Measurements from ENCODE around the gene CCDC186. TPM values are rescaled to one million over a fixed set of nuclear protein-coding genes. Genes with fewer than 3 reads are reported as not detected.
A peak's percentile ranks its signal among the peaks of the same experiment; 100 is the strongest.

CCDC186 gene
- 22.6 TPM for polyA plus RNA-seq

- peak within 1 kb of the TSS; percentile 95 to 99 (median 98) for H3K4me3 Mint-ChIP-seq
- no peaks in the 10 kb centered on the region for H3K27me3 Mint-ChIP-seq
- no peaks in the 10 kb centered on the region for H3K9me3 Mint-ChIP-seq
- H3K4me1 Mint-ChIP-seq: peaks cover 23 to 30% (median 30%) of the 10 kb centered on the region in 3 donors
- H3K36me3 Mint-ChIP-seq: peaks cover 2% of the 10 kb centered on the region
- H3K27ac Mint-ChIP-seq: peak within 1 kb of the TSS; percentile 78 to 99 (median 96)
Measured at GRCh38 chr10:114173921-114174694, at the start of gene CCDC186. Gene CCDC186 (minus strand): TSS chr10:114174203. CDS start chr10:114163268, 10,935 bp downstream.

- Mint-ChIP-seq H3K36me3 (no peaks in the 10 kb centered on the region), H3K27me3 (peaks cover 8% of the 10 kb centered on the region), H3K4me1 (no peaks in the 10 kb centered on the region), H3K9me3 (no peaks in the 10 kb centered on the region), H3K4me3 (no peak overlapping the region), H3K27ac (no peak overlapping the region)
Measured at GRCh38 chr10:114223066-114223465, 49.1 kb upstream of the CCDC186 start.

GRCh38 chr10:114221235-114221634 lies 47.2 kb upstream of the CCDC186 start:
- H3K27me3 Mint-ChIP-seq: peaks cover 8% of the 10 kb centered on the region
- H3K36me3 Mint-ChIP-seq: no peaks in the 10 kb centered on the region
- H3K27ac Mint-ChIP-seq: no peak overlapping the region
- H3K4me1 Mint-ChIP-seq: no peaks in the 10 kb centered on the region
- H3K9me3 Mint-ChIP-seq: peaks cover 0 to 3% (median 2%) of the 10 kb centered on the region in 3 donors
- no peak overlapping the region for H3K4me3 Mint-ChIP-seq

- Mint-ChIP-seq H3K4me1 (no peaks in the 10 kb centered on the region), H3K9me3 (peaks cover 0 to 3% (median 2%) of the 10 kb centered on the region in 3 donors), H3K4me3 (no peak overlapping the region), H3K27me3 (peaks cover 8% of the 10 kb centered on the region), H3K36me3 (no peaks in the 10 kb centered on the region), H3K27ac (no peak overlapping the region)
Measured at GRCh38 chr10:114220281-114220680, 46.3 kb upstream of the CCDC186 start.

GRCh38 chr10:114215033-114215432 lies 41.0 kb upstream of the CCDC186 start:
- Mint-ChIP-seq H3K4me3 (no peak overlapping the region), H3K9me3 (peaks cover 0 to 3% (median 2%) of the 10 kb centered on the region in 3 donors), H3K4me1 (no peaks in the 10 kb centered on the region), H3K27ac (no peak overlapping the region), H3K27me3 (peaks cover 11% of the 10 kb centered on the region), H3K36me3 (no peaks in the 10 kb centered on the region)

GRCh38 chr10:114212153-114212552 lies 38.1 kb upstream of the CCDC186 start:
- H3K36me3 Mint-ChIP-seq: no peaks in the 10 kb centered on the region
- H3K4me1 Mint-ChIP-seq: no peaks in the 10 kb centered on the region
- H3K4me3 Mint-ChIP-seq: no peak overlapping the region
- H3K27me3 Mint-ChIP-seq: peaks cover 9% of the 10 kb centered on the region
- no peak overlapping the region for H3K27ac Mint-ChIP-seq
- H3K9me3 Mint-ChIP-seq: peaks cover 0 to 3% (median 2%) of the 10 kb centered on the region in 3 donors

- no peaks in the 10 kb centered on the region for H3K9me3 Mint-ChIP-seq
- no peaks in the 10 kb centered on the region for H3K36me3 Mint-ChIP-seq
Measured at GRCh38 chr10:114208351-114208750, 34.3 kb upstream of the CCDC186 start.

GRCh38 chr10:114207349-114207748 lies 33.3 kb upstream of the CCDC186 start:
- peaks cover 0 to 1% (median 0%) of the 10 kb centered on the region in 3 donors for H3K4me1 Mint-ChIP-seq
- H3K36me3 Mint-ChIP-seq: no peaks in the 10 kb centered on the region
- H3K4me3 Mint-ChIP-seq: no peak overlapping the region

More at GRCh38 chr10:114208351-114208750, 34.3 kb upstream of the CCDC186 start:
- no peak overlapping the region for H3K27ac Mint-ChIP-seq
- H3K4me3 Mint-ChIP-seq: no peak overlapping the region
- H3K27me3 Mint-ChIP-seq: peaks cover 11% of the 10 kb centered on the region
- H3K4me1 Mint-ChIP-seq: peaks cover 0 to 1% (median 0%) of the 10 kb centered on the region in 3 donors

GRCh38 chr10:114206902-114207301 lies 32.9 kb upstream of the CCDC186 start:
- H3K27me3 Mint-ChIP-seq: peaks cover 11% of the 10 kb centered on the region
- no peak overlapping the region for H3K27ac Mint-ChIP-seq
- H3K4me3 Mint-ChIP-seq: no peak overlapping the region
- H3K4me1 Mint-ChIP-seq: peaks cover 0 to 1% (median 0%) of the 10 kb centered on the region in 3 donors
- H3K36me3 Mint-ChIP-seq: no peaks in the 10 kb centered on the region
- no peaks in the 10 kb centered on the region for H3K9me3 Mint-ChIP-seq

More at GRCh38 chr10:114207349-114207748, 33.3 kb upstream of the CCDC186 start:
- H3K9me3 Mint-ChIP-seq: no peaks in the 10 kb centered on the region
- peaks cover 11% of the 10 kb centered on the region for H3K27me3 Mint-ChIP-seq
- no peak overlapping the region for H3K27ac Mint-ChIP-seq

- Mint-ChIP-seq H3K36me3 (no peaks in the 10 kb centered on the region), H3K4me1 (peaks cover 0 to 1% (median 0%) of the 10 kb centered on the region in 3 donors), H3K27ac (peak overlapping the region in 1 of 3 donors; percentile 54), H3K27me3 (peaks cover 8% of the 10 kb centered on the region), H3K9me3 (no peaks in the 10 kb centered on the region), H3K4me3 (no peak overlapping the region)
Measured at GRCh38 chr10:114202812-114203211, 28.8 kb upstream of the CCDC186 start.

- Mint-ChIP-seq H3K4me3 (no peak overlapping the region), H3K9me3 (peaks cover 0 to 3% (median 0%) of the 10 kb centered on the region in 3 donors), H3K27me3 (peaks cover 9% of the 10 kb centered on the region), H3K36me3 (no peaks in the 10 kb centered on the region), H3K4me1 (no peaks in the 10 kb centered on the region), H3K27ac (no peak overlapping the region)
Measured at GRCh38 chr10:114199239-114199638, 25.2 kb upstream of the CCDC186 start.

- H3K27me3 Mint-ChIP-seq: peaks cover 1% of the 10 kb centered on the region
- H3K4me3 Mint-ChIP-seq: no peak overlapping the region
- peaks cover 0 to 3% (median 0%) of the 10 kb centered on the region in 3 donors for H3K9me3 Mint-ChIP-seq
- H3K4me1 Mint-ChIP-seq: no peaks in the 10 kb centered on the region
- no peak overlapping the region for H3K27ac Mint-ChIP-seq
- no peaks in the 10 kb centered on the region for H3K36me3 Mint-ChIP-seq
Measured at GRCh38 chr10:114195079-114195478, 21.1 kb upstream of the CCDC186 start.

- H3K36me3 Mint-ChIP-seq: peaks cover under 1% of the 10 kb centered on the region
- peaks cover 5% of the 10 kb centered on the region for H3K27me3 Mint-ChIP-seq
- no peaks in the 10 kb centered on the region for H3K9me3 Mint-ChIP-seq
- no peak overlapping the region for H3K4me3 Mint-ChIP-seq
- H3K27ac Mint-ChIP-seq: no peak overlapping the region
- peaks cover 0 to 15% (median 7%) of the 10 kb centered on the region in 3 donors for H3K4me1 Mint-ChIP-seq
Measured at GRCh38 chr10:114189700-114190099, 15.7 kb upstream of the CCDC186 start.

GRCh38 chr10:114188900-114189299 lies 14.9 kb upstream of the CCDC186 start:
- Mint-ChIP-seq H3K36me3 (peaks cover 1% of the 10 kb centered on the region), H3K9me3 (no peaks in the 10 kb centered on the region), H3K4me1 (peaks cover 0 to 15% (median 7%) of the 10 kb centered on the region in 3 donors), H3K27me3 (peaks cover 5% of the 10 kb centered on the region), H3K4me3 (no peak overlapping the region), H3K27ac (no peak overlapping the region)

- no peaks in the 10 kb centered on the region for H3K9me3 Mint-ChIP-seq
- H3K27me3 Mint-ChIP-seq: peaks cover 5% of the 10 kb centered on the region
- H3K27ac Mint-ChIP-seq: no peak overlapping the region
- H3K36me3 Mint-ChIP-seq: peaks cover 1% of the 10 kb centered on the region
- peak overlapping the region in 1 of 4 donors; percentile 17 for H3K4me3 Mint-ChIP-seq
- peaks cover 0 to 15% (median 7%) of the 10 kb centered on the region in 3 donors for H3K4me1 Mint-ChIP-seq
Measured at GRCh38 chr10:114188001-114188400, 14.0 kb upstream of the CCDC186 start.

- peaks cover 3% of the 10 kb centered on the region for H3K27me3 Mint-ChIP-seq
- peaks cover 0 to 15% (median 7%) of the 10 kb centered on the region in 3 donors for H3K4me1 Mint-ChIP-seq
- no peak overlapping the region for H3K27ac Mint-ChIP-seq
- H3K4me3 Mint-ChIP-seq: no peak overlapping the region
- H3K36me3 Mint-ChIP-seq: peaks cover 1% of the 10 kb centered on the region
- H3K9me3 Mint-ChIP-seq: no peaks in the 10 kb centered on the region
Measured at GRCh38 chr10:114184276-114184675, 10.3 kb upstream of the CCDC186 start.
